Osteoblast (primary cell): ENCODE data around the gene ZFP90. TPM values are rescaled to one million over a fixed set of nuclear protein-coding genes. Genes with fewer than 3 reads are reported as not detected.

Experiments used
- DNase-seq: peaks from one replicate; pipeline ENCODE4 v3.0.0; 2011; ENCODE audit warnings: low spot score, mixed read lengths; ENCODE audit not compliant: insufficient read length; ENCODE audit errors: missing footprints
- H2AFZ ChIP-seq: 2 replicates; pipeline ENCODE4 v1.6.0; 2011; ENCODE audit warnings: mild to moderate bottlenecking, low read length
- H3K27ac ChIP-seq: 2 replicates; pipeline ENCODE4 v1.5.1; 2011; ENCODE audit warnings: mild to moderate bottlenecking, low read depth, low read length, moderate library complexity
- H3K27me3 ChIP-seq: 2 replicates; pipeline ENCODE4 v1.6.0; 2012; ENCODE audit warnings: mild to moderate bottlenecking, control low read depth, inconsistent platforms, low read length, moderate library complexity; ENCODE audit not compliant: insufficient read depth
- H3K36me3 ChIP-seq: 2 replicates; pipeline ENCODE4 v1.5.1; 2011; ENCODE audit warnings: mild to moderate bottlenecking, low read length, control low read depth, moderate library complexity; ENCODE audit not compliant: insufficient read depth
- H3K4me1 ChIP-seq: 2 replicates; pipeline ENCODE4 v1.5.1; 2011; ENCODE audit warnings: mild to moderate bottlenecking, low read length, control low read depth, moderate library complexity; ENCODE audit not compliant: insufficient read depth
- H3K4me2 ChIP-seq: 2 replicates; pipeline ENCODE4 v1.6.0; 2011; ENCODE audit warnings: mild to moderate bottlenecking, low read length; ENCODE audit not compliant: insufficient read depth
- H3K4me3 ChIP-seq: fragments of 200-600 bp; sonication (generic); 3 replicates; pipeline ENCODE4 v1.5.1; 2012; ENCODE audit warnings: mild to moderate bottlenecking, low read length, inconsistent platforms; ENCODE audit not compliant: insufficient read depth
- H3K79me2 ChIP-seq: 2 replicates; pipeline ENCODE4 v1.6.0; 2012; ENCODE audit warnings: mild to moderate bottlenecking, low read length, control low read depth, inconsistent platforms; ENCODE audit not compliant: insufficient read depth
- H3K9me3 ChIP-seq: 2 replicates; pipeline ENCODE4 v1.5.1; 2011; ENCODE audit warnings: low read depth, low read length, control low read depth
- H4K20me1 ChIP-seq: 2 replicates; pipeline ENCODE4 v1.6.0; 2012; ENCODE audit warnings: mild to moderate bottlenecking, low read length, control low read depth; ENCODE audit not compliant: insufficient read depth
- total RNA-seq: library from RNA; depleted of rRNA; stranded (reverse); fragments of >200 nt; gene quantifications from 2 replicates; pipeline ENCODE4 v1.2.3, GENCODE V29; 2012
- TF ChIP-seq, protein P1 (sequence below): IDR thresholded peaks from 2 replicates; pipeline ENCODE4 v1.5.1; 2011; ENCODE audit warnings: mild to moderate bottlenecking, low read depth, low read length, moderate library complexity; ENCODE audit errors: extremely low read depth

ZFP90 gene
- total RNA-seq, 1 donor = 41.3 TPM

DNA sequence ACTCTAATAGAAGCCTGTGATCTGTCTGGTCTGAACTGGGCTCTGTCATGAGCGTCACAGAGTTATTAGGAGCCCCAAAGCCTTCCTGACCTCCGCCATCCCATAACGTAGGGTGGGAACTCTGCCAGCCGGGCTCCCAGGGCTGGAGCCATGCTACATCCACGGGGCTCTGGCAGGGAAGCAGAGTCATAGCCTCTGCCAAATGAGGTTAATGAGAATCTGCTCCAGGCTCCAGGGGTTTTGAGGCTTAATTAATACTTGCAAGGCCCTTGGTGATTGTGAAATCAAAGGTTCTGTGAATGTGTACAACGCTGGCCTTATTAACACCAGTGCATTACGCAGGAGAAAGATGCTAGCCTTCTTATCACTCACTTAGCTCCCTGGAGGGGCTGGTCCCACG, 42.4 kb upstream of the ZFP90 start:
- Histone ChIP-seq H2AFZ (no peak overlapping the region), H3K4me1 (peaks cover 4% of the 10 kb centered on the region), H3K4me3 (no peak overlapping the region), H3K27ac (no peak overlapping the region), H3K4me2 (no peak overlapping the region), H3K9me3 (no peaks in the 10 kb centered on the region), H3K79me2 (no peaks in the 10 kb centered on the region), H3K36me3 (no peaks in the 10 kb centered on the region), H4K20me1 (no peaks in the 10 kb centered on the region), H3K27me3 (peaks cover 13% of the 10 kb centered on the region)
- DNase-seq = no peak
- TF ChIP-seq, protein P1, sequence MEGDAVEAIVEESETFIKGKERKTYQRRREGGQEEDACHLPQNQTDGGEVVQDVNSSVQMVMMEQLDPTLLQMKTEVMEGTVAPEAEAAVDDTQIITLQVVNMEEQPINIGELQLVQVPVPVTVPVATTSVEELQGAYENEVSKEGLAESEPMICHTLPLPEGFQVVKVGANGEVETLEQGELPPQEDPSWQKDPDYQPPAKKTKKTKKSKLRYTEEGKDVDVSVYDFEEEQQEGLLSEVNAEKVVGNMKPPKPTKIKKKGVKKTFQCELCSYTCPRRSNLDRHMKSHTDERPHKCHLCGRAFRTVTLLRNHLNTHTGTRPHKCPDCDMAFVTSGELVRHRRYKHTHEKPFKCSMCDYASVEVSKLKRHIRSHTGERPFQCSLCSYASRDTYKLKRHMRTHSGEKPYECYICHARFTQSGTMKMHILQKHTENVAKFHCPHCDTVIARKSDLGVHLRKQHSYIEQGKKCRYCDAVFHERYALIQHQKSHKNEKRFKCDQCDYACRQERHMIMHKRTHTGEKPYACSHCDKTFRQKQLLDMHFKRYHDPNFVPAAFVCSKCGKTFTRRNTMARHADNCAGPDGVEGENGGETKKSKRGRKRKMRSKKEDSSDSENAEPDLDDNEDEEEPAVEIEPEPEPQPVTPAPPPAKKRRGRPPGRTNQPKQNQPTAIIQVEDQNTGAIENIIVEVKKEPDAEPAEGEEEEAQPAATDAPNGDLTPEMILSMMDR = no peak

DNA sequence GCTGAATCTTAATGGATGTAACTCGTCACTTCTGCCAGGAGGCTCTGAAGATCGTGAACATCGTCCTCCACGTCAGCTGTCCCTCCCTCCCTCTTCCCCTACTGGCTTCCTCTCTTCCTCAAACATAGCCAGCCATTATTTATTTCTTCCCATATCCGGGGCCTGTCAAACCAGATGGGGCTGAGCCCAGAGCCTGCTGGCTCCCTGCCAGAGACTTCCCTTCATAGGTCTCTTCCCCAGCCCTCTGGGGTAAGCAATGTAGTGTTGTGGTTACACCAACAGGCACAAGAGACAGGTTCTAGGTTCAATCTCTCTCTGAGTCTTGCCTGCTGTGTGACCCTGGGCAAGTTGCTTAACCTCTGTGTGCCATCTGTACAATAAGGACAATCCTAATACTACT, 40.1 kb upstream of the ZFP90 start:
- Histone ChIP-seq H3K4me3 (no peak overlapping the region), H3K36me3 (no peaks in the 10 kb centered on the region), H2AFZ (no peak overlapping the region), H3K4me1 (peaks cover 4% of the 10 kb centered on the region), H3K79me2 (no peaks in the 10 kb centered on the region), H3K27ac (no peak overlapping the region), H3K9me3 (no peaks in the 10 kb centered on the region), H4K20me1 (no peaks in the 10 kb centered on the region), H3K4me2 (no peak overlapping the region), H3K27me3 (peaks cover 16% of the 10 kb centered on the region)
- TF ChIP-seq, protein P1 = no peak
- DNase-seq = no peak

DNA sequence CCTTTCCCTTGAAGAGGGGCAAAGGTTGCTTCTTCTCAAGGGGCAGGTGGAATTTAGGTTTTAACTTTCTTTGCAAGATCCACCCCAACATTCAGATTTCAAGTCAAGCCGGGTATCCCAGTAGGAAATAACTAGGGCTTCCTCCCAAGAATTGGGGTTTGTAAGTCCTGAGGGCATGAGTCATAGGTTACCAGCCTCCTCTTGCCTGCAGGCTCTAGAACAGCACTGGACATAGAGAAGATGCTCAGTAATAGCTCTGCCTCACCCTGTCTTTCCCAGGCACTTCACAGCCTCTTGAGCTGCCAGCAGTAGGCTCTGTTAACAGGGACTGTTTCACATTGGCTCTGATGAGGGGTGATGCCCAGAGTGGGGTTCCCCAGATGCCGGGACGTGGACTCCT, 35.8 kb upstream of the ZFP90 start:
- peak; percentile 90 for DNase-seq
- Histone ChIP-seq H3K27ac (no peak overlapping the region), H3K79me2 (no peaks in the 10 kb centered on the region), H3K27me3 (peaks cover 13% of the 10 kb centered on the region), H3K9me3 (no peaks in the 10 kb centered on the region), H2AFZ (no peak overlapping the region), H3K4me2 (no peak overlapping the region), H4K20me1 (no peaks in the 10 kb centered on the region), H3K4me3 (no peak overlapping the region), H3K4me1 (peaks cover 7% of the 10 kb centered on the region), H3K36me3 (no peaks in the 10 kb centered on the region)
- TF ChIP-seq, protein P1 = no peak

DNA sequence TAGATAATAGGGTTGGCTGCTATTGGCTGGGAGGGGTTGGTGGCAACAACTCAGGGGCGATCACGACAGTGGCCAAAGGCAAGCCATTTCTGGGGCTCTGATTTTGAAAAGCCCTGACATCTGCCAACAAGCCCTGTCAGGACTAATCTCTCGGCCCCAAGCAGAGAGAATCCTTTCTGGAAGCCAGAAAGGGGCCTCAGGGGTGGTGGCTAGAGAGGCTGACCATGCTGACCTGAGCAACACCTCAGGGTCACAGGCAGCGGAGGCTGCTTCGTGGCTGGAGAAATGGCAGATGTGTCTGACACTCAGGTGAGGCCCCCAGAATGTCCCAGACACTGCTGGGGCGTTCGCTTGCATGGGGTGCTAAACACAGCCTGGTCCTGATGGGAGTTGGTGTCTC, 35.0 kb upstream of the ZFP90 start:
- Histone ChIP-seq H3K79me2 (no peaks in the 10 kb centered on the region), H3K9me3 (no peaks in the 10 kb centered on the region), H3K4me2 (no peak overlapping the region), H3K27ac (no peak overlapping the region), H3K36me3 (no peaks in the 10 kb centered on the region), H3K4me3 (no peak overlapping the region), H4K20me1 (no peaks in the 10 kb centered on the region), H2AFZ (no peak overlapping the region), H3K4me1 (peaks cover 7% of the 10 kb centered on the region), H3K27me3 (peaks cover 13% of the 10 kb centered on the region)
- TF ChIP-seq, protein P1 = no peak
- DNase-seq = no peak
